GM21515 (cell line): ENCODE measurements around the gene PTK6.
A peak's percentile ranks its signal among the peaks of the same experiment; 100 is the strongest.

Experiments used
- ATAC-seq: cut with Tn5 transposase; IDR thresholded peaks from one replicate; pipeline ENCODE4 v1.9.1; 2021; ENCODE audit not compliant: unreplicated experiment

Gene PTK6

GRCh38 chr20:63532449-63532971 is 4.7 kb downstream of the PTK6 start:
- ATAC-seq = no peak

- no peak for ATAC-seq
Measured at GRCh38 chr20:63531686-63532448, 5.3 kb downstream of the PTK6 start.

GRCh38 chr20:63530788-63531160 is 6.4 kb downstream of the PTK6 start:
- ATAC-seq = no peak

- ATAC-seq = no peak
Measured at GRCh38 chr20:63529861-63530787, 7.1 kb downstream of the PTK6 start.

- ATAC-seq = no peak
Measured at GRCh38 chr20:63529180-63529860, 7.9 kb downstream of the PTK6 start.

GRCh38 chr20:63527184-63527583 is 10.0 kb downstream of the PTK6 start:
- ATAC-seq = no peak

- ATAC-seq = no peak
Measured at GRCh38 chr20:63525971-63526370, 11.2 kb downstream of the PTK6 start.

GRCh38 chr20:63525185-63525584 is 12.0 kb downstream of the PTK6 start:
- ATAC-seq = no peak

- no peak for ATAC-seq
Measured at GRCh38 chr20:63522981-63523611, 14.1 kb downstream of the PTK6 start.

GRCh38 chr20:63522091-63522868 is 14.9 kb downstream of the PTK6 start:
- no peak for ATAC-seq

- no peak for ATAC-seq
Measured at GRCh38 chr20:63521602-63522001, 15.6 kb downstream of the PTK6 start.

- ATAC-seq = peak; percentile 36
Measured at GRCh38 chr20:63520934-63521601, 16.1 kb downstream of the PTK6 start.

- ATAC-seq = peak; percentile 62
Measured at GRCh38 chr20:63520504-63520933, 16.7 kb downstream of the PTK6 start, which contains the start of gene PPDPF. Gene PPDPF (plus strand): TSS chr20:63520765. CDS start chr20:63521309, 544 bp downstream.

- ATAC-seq = peak; percentile 40
Measured at GRCh38 chr20:63519668-63520503, 17.3 kb downstream of the PTK6 start.

- ATAC-seq = no peak
Measured at GRCh38 chr20:63518946-63519667, 18.1 kb downstream of the PTK6 start.

- ATAC-seq = no peak
Measured at GRCh38 chr20:63518351-63518861, 18.8 kb downstream of the PTK6 start.
